GM12891 (cell line): ENCODE data around the gene NASP. TPM values are rescaled to one million over a fixed set of nuclear protein-coding genes. Genes with fewer than 3 reads are reported as not detected.

Experiments used
- DNase-seq: peaks from one replicate; pipeline ENCODE4 v3.0.0; 2011; ENCODE audit warnings: low spot score; ENCODE audit not compliant: insufficient read length
- FAIRE-seq: peaks from 2 replicates; lab custom pipeline; 2011; peaks lifted over from hg19 to GRCh38; lab: Jason Lieb, UNC
- PAX5 ChIP-seq: IDR thresholded peaks from 2 replicates; pipeline ENCODE4 v1.6.1; 2011; ENCODE audit warnings: low read length, moderate library complexity, mild to moderate bottlenecking; ENCODE audit not compliant: insufficient read depth, severe bottlenecking
- POLR2A ChIP-seq: IDR thresholded peaks from 2 replicates; pipeline ENCODE4 v1.6.1; 2011; ENCODE audit warnings: low read depth, low read length, control low read depth
- POLR2AphosphoS5 ChIP-seq: IDR thresholded peaks from 2 replicates; pipeline ENCODE4 v1.6.1; 2011; ENCODE audit warnings: low read depth, low read length, control low read depth
- POU2F2 ChIP-seq: IDR thresholded peaks from 2 replicates; pipeline ENCODE4 v1.6.1; 2011; ENCODE audit warnings: low read depth, mild to moderate bottlenecking, control low read depth, low read length, moderate library complexity
- SPI1 ChIP-seq: IDR thresholded peaks from 2 replicates; pipeline ENCODE4 v1.6.1; 2011; ENCODE audit warnings: low read depth, low read length, control low read depth
- TAF1 ChIP-seq: IDR thresholded peaks from 2 replicates; pipeline ENCODE4 v1.6.1; 2011; ENCODE audit warnings: low read depth, low read length, control low read depth
- polyA plus RNA-seq: library from polyadenylated mRNA; unstranded; fragments of >200 nt; gene quantifications from one replicate; pipeline ENCODE4 v1.2.1, GENCODE V29; 2012; ENCODE audit warnings: low read depth, missing spikeins, inconsistent platforms; ENCODE audit not compliant: missing spikeins

The NASP gene, protein sequence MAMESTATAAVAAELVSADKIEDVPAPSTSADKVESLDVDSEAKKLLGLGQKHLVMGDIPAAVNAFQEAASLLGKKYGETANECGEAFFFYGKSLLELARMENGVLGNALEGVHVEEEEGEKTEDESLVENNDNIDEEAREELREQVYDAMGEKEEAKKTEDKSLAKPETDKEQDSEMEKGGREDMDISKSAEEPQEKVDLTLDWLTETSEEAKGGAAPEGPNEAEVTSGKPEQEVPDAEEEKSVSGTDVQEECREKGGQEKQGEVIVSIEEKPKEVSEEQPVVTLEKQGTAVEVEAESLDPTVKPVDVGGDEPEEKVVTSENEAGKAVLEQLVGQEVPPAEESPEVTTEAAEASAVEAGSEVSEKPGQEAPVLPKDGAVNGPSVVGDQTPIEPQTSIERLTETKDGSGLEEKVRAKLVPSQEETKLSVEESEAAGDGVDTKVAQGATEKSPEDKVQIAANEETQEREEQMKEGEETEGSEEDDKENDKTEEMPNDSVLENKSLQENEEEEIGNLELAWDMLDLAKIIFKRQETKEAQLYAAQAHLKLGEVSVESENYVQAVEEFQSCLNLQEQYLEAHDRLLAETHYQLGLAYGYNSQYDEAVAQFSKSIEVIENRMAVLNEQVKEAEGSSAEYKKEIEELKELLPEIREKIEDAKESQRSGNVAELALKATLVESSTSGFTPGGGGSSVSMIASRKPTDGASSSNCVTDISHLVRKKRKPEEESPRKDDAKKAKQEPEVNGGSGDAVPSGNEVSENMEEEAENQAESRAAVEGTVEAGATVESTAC
- 131 TPM for polyA plus RNA-seq

- DNase-seq (peak; percentile 61), FAIRE-seq (peak; percentile 66)
- peak; percentile 99 for TF ChIP-seq POLR2AphosphoS5
- TF ChIP-seq TAF1, result peak; percentile 89
- no peak for TF ChIP-seq SPI1
- TF ChIP-seq PAX5, result no peak
- TF ChIP-seq POU2F2, result peak; percentile 65; the same call in 1 of the 2 replicates
- TF ChIP-seq POLR2A, result peak; percentile 99
Observed at GRCh38 chr1:45583666-45584350, at the start of gene NASP. TSS of gene NASP (plus strand) at chr1:45584041. CDS start at chr1:45584147, 106 bp downstream.

DNA sequence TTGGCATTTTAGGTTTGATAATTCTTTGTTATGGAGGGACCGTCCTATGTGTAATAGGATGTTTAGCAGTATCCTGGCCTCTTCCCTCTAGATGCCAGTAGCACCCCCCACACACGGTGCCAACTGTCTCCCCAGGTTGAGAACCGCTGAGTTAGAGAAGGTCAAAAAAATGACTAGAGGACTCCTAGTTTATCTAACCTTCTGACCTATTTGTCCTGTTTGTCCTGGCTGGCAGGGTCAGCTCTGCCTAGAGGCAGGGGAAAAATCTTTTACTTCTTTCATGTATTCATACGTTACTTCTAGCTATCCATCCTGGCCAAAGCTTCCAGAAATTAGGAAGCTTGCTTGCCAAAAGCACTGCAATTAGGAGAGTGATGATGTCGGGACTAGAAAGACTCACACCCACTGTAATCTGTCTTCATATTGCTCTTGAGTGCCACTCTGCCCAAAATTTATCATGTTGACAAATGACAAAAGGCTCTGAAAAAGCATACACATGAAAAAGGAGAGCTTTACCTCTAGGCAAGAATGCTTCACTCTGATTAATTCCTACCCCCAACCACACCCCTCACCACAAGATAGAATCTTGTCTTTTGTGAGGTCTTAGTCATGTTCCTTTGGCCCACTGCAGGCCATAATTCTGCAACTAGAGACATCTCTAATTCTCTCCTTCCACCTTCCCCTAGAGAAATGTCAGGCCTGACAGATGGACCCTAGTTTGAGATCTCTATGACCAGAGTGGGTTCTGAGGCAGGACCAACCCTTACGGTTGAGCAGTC lies 47.7 kb upstream of the NASP start:
- TF ChIP-seq POLR2AphosphoS5, result no peak
- TF ChIP-seq PAX5, result no peak
- no peak for TF ChIP-seq SPI1
- TF ChIP-seq POU2F2, result no peak
- no peak for TF ChIP-seq POLR2A
- no peak for TF ChIP-seq TAF1
- DNase-seq, result no peak

DNA sequence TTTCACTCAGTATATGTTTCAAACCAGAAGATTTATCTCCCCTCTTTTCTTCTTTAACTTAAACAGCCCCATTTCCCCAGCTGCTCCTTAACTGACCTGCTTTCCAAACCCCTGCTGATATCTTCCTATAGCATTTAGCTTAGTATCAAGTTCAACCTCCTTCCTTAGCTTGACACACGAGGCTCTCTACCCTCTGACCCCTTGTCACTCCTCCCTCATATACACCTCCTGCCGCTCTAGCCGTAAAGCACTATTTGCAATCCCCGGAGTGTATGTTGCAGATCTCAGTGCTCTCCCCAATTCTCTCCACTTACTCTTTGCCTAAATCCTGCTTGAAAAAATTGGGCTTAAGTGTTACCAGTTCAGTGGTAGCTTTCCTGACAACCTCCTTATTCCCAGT lies 47.0 kb upstream of the NASP start:
- no peak for TF ChIP-seq POLR2AphosphoS5
- TF ChIP-seq SPI1, result no peak
- no peak for TF ChIP-seq TAF1
- TF ChIP-seq PAX5, result no peak
- TF ChIP-seq POU2F2, result no peak
- no peak for TF ChIP-seq POLR2A
- no peak for DNase-seq
- FAIRE-seq, result no peak

More for the DNA sequence above, 47.7 kb upstream of the NASP start:
- FAIRE-seq, result no peak

GRCh38 chr1:45541193-45541592 lies 42.6 kb upstream of the NASP start:
- TF ChIP-seq POLR2AphosphoS5, result no peak
- no peak for TF ChIP-seq PAX5
- no peak for TF ChIP-seq TAF1
- no peak for TF ChIP-seq POU2F2
- TF ChIP-seq POLR2A, result no peak
- no peak for TF ChIP-seq SPI1
- no peak for FAIRE-seq

GRCh38 chr1:45542591-45542990 lies 41.2 kb upstream of the NASP start:
- FAIRE-seq, result no peak

More at GRCh38 chr1:45541193-45541592, 42.6 kb upstream of the NASP start:
- no peak for DNase-seq

DNA sequence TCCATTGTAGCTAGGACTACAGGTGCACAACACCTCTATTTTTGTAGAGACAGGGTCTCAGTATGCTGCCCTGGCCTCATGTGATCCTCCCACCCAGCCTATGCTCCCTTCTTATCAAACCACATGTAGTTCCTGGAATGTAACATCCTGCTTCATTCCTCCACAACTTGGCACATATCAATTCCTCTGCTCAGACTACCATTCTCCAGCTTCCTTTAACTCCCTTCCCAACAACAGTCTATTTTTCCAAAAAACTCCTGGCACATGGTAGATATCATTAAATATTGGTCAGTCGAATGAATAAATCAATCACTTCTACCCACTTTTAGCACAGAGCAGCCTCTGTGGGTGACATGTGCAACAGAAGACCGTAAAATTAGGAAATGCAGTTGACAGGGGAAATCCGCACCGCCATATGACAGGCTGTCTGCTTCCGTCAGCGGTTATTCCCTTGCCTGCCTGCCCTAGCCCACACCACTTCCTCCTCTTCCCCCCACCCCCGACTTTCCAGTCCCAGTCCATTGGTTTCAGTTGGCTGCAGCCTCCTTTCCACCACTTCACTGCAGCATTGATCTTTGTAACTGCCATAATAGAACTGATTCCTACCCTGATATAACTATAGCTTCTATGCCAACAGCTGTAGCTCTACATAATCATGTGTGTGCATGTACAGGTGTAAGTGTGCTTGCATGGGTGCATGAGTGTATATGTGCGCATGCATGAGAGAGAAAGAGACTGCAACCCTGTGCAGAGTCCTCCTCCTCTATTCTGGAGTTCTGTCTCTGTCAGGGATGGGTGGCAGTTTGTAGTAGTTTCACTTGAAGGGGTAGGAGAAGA lies 40.0 kb upstream of the NASP start:
- TF ChIP-seq POLR2AphosphoS5 (no peak), SPI1 (peak; percentile 84), POLR2A (0 out of 2 replicates have a peak, but pooled peaks have one; percentile 39), PAX5 (peak; percentile 73), POU2F2 (peak; percentile 69; the same call in 1 of the 2 replicates), TAF1 (no peak)
- FAIRE-seq (peak; percentile 94), DNase-seq (no peak)

More at GRCh38 chr1:45542591-45542990, 41.2 kb upstream of the NASP start:
- TF ChIP-seq POLR2AphosphoS5 (no peak), POU2F2 (no peak), TAF1 (no peak), PAX5 (no peak), POLR2A (no peak), SPI1 (no peak)
- DNase-seq, result no peak

GRCh38 chr1:45544530-45544929 lies 39.3 kb upstream of the NASP start:
- FAIRE-seq, result peak; percentile 55
- DNase-seq, result no peak
- TF ChIP-seq POU2F2 (no peak), TAF1 (no peak), POLR2A (no peak), POLR2AphosphoS5 (no peak), PAX5 (no peak), SPI1 (no peak)
